Measurements from ENCODE around the gene COMTD1.
"Not testable (repeated sequence)": the region's sequence is repeated elsewhere in the genome, so short reads cannot be mapped to it uniquely, and the experiment has no call there.

COMTD1 gene

GRCh38 chr10:75220274-75220673 lies 15.5 kb downstream of the COMTD1 start:
- Mint-ChIP-seq H3K9me3 (no peaks in the 10 kb centered on the region), H3K27ac (no peak overlapping the region), H3K27me3 (no peaks in the 10 kb centered on the region), H3K4me3 (no peak overlapping the region), H3K36me3 (peaks cover 36 to 48% of the 10 kb centered on the region in 2 donors), H3K4me1 (peaks cover 18 to 41% of the 10 kb centered on the region in 2 donors)
- ATAC-seq (replicated peaks) (no peak), DNase-seq (no peak)

DNA sequence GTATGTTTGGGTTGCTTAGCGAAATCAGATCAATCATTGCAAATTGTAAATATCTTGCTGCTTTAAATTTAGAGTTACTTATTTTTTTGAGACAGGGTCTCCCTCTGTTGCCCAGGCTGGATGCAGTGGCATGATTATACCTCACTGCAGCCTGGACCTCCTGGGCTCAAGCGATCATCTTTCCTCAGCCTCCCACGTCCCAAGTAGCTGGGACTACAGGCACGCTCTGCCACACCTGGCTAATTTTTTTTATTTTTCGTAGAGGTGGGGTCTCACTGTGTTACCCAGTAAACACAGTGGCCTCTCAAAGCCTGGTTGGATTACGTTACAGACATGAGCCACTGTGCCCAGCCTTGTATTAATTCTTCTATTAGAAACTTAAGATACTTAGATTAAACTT lies 23.4 kb downstream of the COMTD1 start:
- no peak for DNase-seq
- H3K36me3 Mint-ChIP-seq, result peaks cover 17 to 39% of the 10 kb centered on the region in 2 donors
- ATAC-seq (replicated peaks), result no peak
- no peaks in the 10 kb centered on the region for H3K27me3 Mint-ChIP-seq
- H3K27ac Mint-ChIP-seq, result peak overlapping the region; percentile 14
- H3K4me3 Mint-ChIP-seq, result peak overlapping the region; percentile 70 to 93
- H3K9me3 Mint-ChIP-seq, result no peaks in the 10 kb centered on the region
- peaks cover 14 to 50% of the 10 kb centered on the region in 2 donors for H3K4me1 Mint-ChIP-seq

DNA sequence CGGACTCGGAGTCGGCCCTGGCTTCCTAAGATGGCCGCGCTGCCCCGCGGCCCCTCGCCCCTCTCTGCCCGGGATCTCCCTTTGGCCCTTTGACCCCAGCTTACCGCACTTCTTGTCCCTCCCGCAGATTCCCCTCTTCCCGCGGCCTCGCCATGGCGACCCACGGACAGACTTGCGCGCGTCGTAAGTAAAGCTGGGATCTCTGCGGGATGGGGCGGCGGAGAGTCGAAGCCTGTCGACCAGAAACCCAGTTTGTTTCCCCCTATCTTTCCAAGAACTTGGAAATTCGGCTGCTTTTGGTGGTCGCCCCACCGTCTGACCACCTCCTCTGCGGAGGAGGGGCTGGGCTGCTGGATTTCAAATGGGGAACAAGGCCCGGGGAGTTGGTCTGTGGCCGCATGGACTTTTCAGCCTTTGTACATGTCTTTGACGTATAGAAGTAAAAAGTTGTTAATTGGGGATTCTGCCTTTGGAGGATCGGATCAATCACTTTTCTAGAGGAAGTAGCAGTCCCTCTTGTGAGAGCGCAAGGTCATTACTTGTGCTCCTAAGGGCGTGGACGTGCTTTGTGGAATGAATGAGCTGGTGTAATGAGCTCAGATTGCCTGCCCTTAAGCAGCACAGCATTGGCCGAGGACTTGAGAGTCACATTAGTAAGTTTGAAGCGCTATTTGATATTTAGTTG lies 24.6 kb downstream of the COMTD1 start:
- ATAC-seq (replicated peaks), result peak in 1 of 2 donors; percentile 12
- no peaks in the 10 kb centered on the region for H3K27me3 Mint-ChIP-seq
- peak overlapping the region; percentile 93 to 96 for H3K4me3 Mint-ChIP-seq
- DNase-seq, result peak; percentile 11
- H3K27ac Mint-ChIP-seq, result peak overlapping the region; percentile 99
- H3K9me3 Mint-ChIP-seq, result no peaks in the 10 kb centered on the region
- H3K4me1 Mint-ChIP-seq, result peaks cover 13 to 48% of the 10 kb centered on the region in 2 donors
- H3K36me3 Mint-ChIP-seq, result peaks cover 16 to 34% of the 10 kb centered on the region in 2 donors

DNA sequence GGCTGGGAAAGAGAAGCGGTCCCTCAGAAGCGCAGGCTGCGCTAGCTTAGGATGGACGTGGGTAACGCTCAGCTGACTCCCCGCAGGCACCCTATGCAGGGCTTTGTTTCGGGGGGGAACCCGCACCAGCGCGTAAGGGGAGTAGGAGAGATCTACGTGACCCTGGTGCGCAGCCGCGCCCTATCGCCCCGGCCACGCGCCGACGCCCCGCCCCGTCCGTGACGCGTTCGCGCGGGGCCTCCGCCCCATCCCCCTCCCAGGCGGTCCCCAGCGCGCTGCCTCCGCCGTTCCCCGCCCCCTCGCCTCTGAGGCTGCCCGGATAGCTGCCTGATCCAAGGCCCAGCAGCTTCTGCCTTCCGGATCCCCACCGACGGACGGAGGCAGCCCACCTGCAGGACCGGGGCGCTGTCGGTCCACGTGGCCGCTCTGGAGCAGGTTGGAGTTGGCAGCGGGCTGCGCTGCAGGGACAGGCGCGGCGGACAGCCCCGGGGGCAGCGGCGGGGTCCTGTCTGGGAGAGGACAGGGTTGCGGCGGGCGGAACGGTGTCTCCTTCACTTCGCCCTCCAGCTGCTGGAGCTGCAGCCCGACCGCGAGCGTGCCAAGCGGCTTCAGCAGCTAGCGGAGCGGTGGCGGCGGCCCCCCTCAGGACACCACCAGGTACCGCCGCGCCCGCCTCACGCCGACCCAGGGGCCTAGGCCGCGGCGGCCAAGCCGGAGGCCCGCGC lies 25.3 kb downstream of the COMTD1 start, which contains the start of gene VDAC2:
Gene VDAC2 (plus strand): TSS at position 515 of the 725 bp plus-strand sequence. CDS start 363 bp downstream, outside the sequence.
- Mint-ChIP-seq H3K27ac (peak within 1 kb of the TSS; percentile 99), H3K4me3 (peak within 1 kb of the TSS; percentile 93 to 96), H3K4me1 (peaks cover 10 to 43% of the 10 kb centered on the region in 2 donors), H3K9me3 (no peaks in the 10 kb centered on the region), H3K36me3 (peaks cover 14 to 34% of the 10 kb centered on the region in 2 donors), H3K27me3 (no peaks in the 10 kb centered on the region)
- ATAC-seq (replicated peaks) (peak; percentile 88 to 91), DNase-seq (peak; percentile 96)

DNA sequence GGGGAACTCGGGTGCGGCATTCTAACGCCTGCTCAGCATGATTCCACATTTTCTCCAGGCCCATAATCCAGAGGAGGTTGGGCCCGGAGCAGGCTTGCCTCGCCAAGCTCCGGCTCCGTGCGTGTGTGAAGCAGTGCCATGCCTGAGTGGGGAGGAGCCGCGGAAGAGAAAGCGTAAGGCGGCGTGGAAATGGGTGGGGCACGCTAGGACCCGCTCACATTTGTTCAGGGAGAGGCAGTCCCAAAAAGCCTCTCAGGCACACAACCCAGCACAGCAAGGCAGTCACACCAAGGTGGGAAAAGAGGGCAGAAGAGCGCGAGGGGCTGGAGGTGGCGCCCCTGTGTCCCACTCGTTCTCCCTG lies 25.9 kb downstream of the COMTD1 start:
- ATAC-seq (replicated peaks) (peak; percentile 70 to 74), DNase-seq (peak; percentile 74)
- Mint-ChIP-seq H3K9me3 (no peaks in the 10 kb centered on the region), H3K36me3 (peaks cover 18 to 38% of the 10 kb centered on the region in 2 donors), H3K4me3 (peak overlapping the region; percentile 93 to 96), H3K4me1 (peaks cover 10 to 43% of the 10 kb centered on the region in 2 donors), H3K27me3 (no peaks in the 10 kb centered on the region), H3K27ac (peak overlapping the region; percentile 99)

- ATAC-seq (replicated peaks), result peak in 1 of 2 donors; percentile 0
- H3K27me3 Mint-ChIP-seq, result no peaks in the 10 kb centered on the region
Observed at GRCh38 chr10:75209086-75209920, 26.5 kb downstream of the COMTD1 start.

GRCh38 chr10:75208181-75208580 lies 27.6 kb downstream of the COMTD1 start:
- DNase-seq (no peak), ATAC-seq (replicated peaks) (no peak)
- H3K27ac Mint-ChIP-seq, result peak overlapping the region; percentile 51
- H3K4me1 Mint-ChIP-seq, result peaks cover 8 to 30% of the 10 kb centered on the region in 2 donors
- peak overlapping the region in 1 of 2 donors; percentile 33 for H3K4me3 Mint-ChIP-seq
- no peaks in the 10 kb centered on the region for H3K9me3 Mint-ChIP-seq
- H3K27me3 Mint-ChIP-seq, result no peaks in the 10 kb centered on the region
- H3K36me3 Mint-ChIP-seq, result peaks cover 16 to 32% of the 10 kb centered on the region in 2 donors

More at GRCh38 chr10:75209086-75209920, 26.5 kb downstream of the COMTD1 start:
- no peaks in the 10 kb centered on the region for H3K9me3 Mint-ChIP-seq
- peaks cover 19 to 36% of the 10 kb centered on the region in 2 donors for H3K36me3 Mint-ChIP-seq
- no peak for DNase-seq
- peak overlapping the region; percentile 99 for H3K27ac Mint-ChIP-seq
- H3K4me3 Mint-ChIP-seq, result peak overlapping the region; percentile 93 to 96
- H3K4me1 Mint-ChIP-seq, result peaks cover 10 to 37% of the 10 kb centered on the region in 2 donors

DNA sequence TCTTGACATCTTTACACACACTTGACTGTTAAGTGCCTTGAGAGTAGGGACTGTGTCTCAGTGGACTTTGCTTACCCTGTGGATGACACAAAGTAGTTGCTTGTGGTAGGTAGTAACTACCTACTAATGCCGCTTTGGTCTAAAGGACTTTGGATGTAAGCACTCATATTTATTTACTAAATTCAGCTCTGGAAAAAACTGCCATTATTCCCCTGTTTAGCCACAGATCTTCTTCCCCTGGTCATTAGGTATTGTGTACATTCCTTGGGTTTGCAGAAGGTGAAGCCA lies 28.0 kb downstream of the COMTD1 start:
- ATAC-seq (replicated peaks) (no peak), DNase-seq (no peak)
- no peaks in the 10 kb centered on the region for H3K9me3 Mint-ChIP-seq
- no peak overlapping the region for H3K4me3 Mint-ChIP-seq
- no peaks in the 10 kb centered on the region for H3K27me3 Mint-ChIP-seq
- H3K27ac Mint-ChIP-seq, result no peak overlapping the region
- H3K36me3 Mint-ChIP-seq, result peaks cover 16 to 32% of the 10 kb centered on the region in 2 donors
- peaks cover 8 to 26% of the 10 kb centered on the region in 2 donors for H3K4me1 Mint-ChIP-seq

- no peak for ATAC-seq (replicated peaks)
- DNase-seq, result no peak
- peaks cover 8 to 21% of the 10 kb centered on the region in 2 donors for H3K4me1 Mint-ChIP-seq
- H3K4me3 Mint-ChIP-seq, result no peak overlapping the region
- peaks cover 12 to 32% of the 10 kb centered on the region in 2 donors for H3K36me3 Mint-ChIP-seq
- H3K27me3 Mint-ChIP-seq, result no peaks in the 10 kb centered on the region
- H3K27ac Mint-ChIP-seq, result no peak overlapping the region
- no peaks in the 10 kb centered on the region for H3K9me3 Mint-ChIP-seq
Observed at GRCh38 chr10:75207079-75207856, 28.5 kb downstream of the COMTD1 start.

DNA sequence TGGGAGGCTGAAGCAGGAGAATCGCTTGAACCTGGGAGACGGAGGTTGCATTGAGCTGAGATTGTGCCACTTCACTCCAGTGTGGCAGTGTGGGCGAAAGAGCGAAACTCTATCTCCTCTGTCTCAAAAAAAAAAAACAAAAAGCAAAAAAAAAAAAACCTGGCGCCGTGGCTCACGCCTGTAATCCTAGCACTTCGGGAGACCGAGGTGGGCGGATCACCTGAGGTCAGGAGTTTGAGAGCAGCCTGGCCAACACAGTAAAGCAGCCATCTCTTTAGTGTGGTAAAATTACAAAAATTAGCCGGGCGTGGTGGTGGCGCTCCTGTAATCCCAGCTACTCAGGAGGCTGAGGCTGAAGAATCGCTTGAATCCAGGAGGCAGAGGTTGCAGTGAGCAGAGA lies 29.1 kb downstream of the COMTD1 start:
- H3K4me3 Mint-ChIP-seq, result not testable (repeated sequence)

GRCh38 chr10:75205908-75206307 lies 29.8 kb downstream of the COMTD1 start:
- DNase-seq, result no peak
- H3K4me3 Mint-ChIP-seq, result no peak overlapping the region
- H3K36me3 Mint-ChIP-seq, result peaks cover 8 to 32% of the 10 kb centered on the region in 2 donors
- peaks cover 8 to 11% of the 10 kb centered on the region in 2 donors for H3K4me1 Mint-ChIP-seq
- no peaks in the 10 kb centered on the region for H3K27me3 Mint-ChIP-seq
- no peak for ATAC-seq (replicated peaks)
- H3K9me3 Mint-ChIP-seq, result no peaks in the 10 kb centered on the region
- no peak overlapping the region for H3K27ac Mint-ChIP-seq

More for the DNA sequence above, 29.1 kb downstream of the COMTD1 start:
- H3K36me3 Mint-ChIP-seq, result peaks cover 11 to 37% of the 10 kb centered on the region in 2 donors
- not testable (repeated sequence) for ATAC-seq (replicated peaks); H3K27ac Mint-ChIP-seq; DNase-seq; H3K9me3 Mint-ChIP-seq; H3K27me3 Mint-ChIP-seq
- peaks cover 12 to 15% of the 10 kb centered on the region in 2 donors for H3K4me1 Mint-ChIP-seq

- Mint-ChIP-seq H3K27me3 (no peaks in the 10 kb centered on the region), H3K4me3 (no peak overlapping the region), H3K36me3 (peaks cover 8 to 32% of the 10 kb centered on the region in 2 donors), H3K9me3 (no peaks in the 10 kb centered on the region), H3K4me1 (peaks cover 7 to 8% of the 10 kb centered on the region in 2 donors), H3K27ac (no peak overlapping the region)
- DNase-seq (no peak), ATAC-seq (replicated peaks) (no peak)
Observed at GRCh38 chr10:75203724-75204123, 32.0 kb downstream of the COMTD1 start.

DNA sequence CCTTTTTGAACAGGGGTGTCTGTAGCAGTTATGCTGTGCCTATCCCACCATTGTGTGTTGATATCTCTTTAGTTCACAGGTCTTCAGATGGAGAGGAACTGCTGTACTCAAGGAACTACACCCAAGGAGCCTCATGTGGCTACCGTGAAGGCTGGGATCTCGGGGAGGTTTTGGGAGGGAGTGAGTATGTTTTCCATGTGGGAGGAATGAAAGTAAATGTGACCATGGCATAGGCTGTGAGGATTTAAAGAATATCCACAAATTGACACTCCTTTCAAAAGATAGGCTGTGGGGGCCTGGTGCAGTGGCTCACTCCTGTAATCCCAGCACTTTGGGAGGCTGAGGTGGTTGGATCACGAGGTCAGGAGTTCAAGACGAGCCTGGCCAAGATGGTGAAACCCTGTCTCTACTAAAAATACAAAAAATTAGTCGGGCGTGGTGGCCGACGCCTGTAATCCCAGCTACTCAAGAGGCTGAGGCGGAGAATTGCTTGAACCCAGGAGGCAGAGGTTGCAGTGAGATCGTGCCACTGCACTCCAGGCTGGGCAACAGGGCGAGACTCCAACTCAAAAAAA lies 32.6 kb downstream of the COMTD1 start:
- not testable (repeated sequence) for H3K4me1 Mint-ChIP-seq; H3K4me3 Mint-ChIP-seq; H3K9me3 Mint-ChIP-seq; DNase-seq; ATAC-seq (replicated peaks); H3K27ac Mint-ChIP-seq; H3K27me3 Mint-ChIP-seq
- H3K36me3 Mint-ChIP-seq, result peaks cover 9 to 29% of the 10 kb centered on the region in 2 donors
